GM21423 (cell line): ENCODE data around the gene BOLA1.
A peak's percentile ranks its signal among the peaks of the same experiment; 100 is the strongest.
"Not testable (repeated sequence)": the region's sequence is repeated elsewhere in the genome, so short reads cannot be mapped to it uniquely, and the experiment has no call there.

Experiments
- ATAC-seq: cut with Tn5 transposase; IDR thresholded peaks from one replicate; pipeline ENCODE4 v1.9.1; 2021; ENCODE audit warnings: mild to moderate bottlenecking, moderate library complexity; ENCODE audit not compliant: unreplicated experiment

Gene BOLA1

DNA sequence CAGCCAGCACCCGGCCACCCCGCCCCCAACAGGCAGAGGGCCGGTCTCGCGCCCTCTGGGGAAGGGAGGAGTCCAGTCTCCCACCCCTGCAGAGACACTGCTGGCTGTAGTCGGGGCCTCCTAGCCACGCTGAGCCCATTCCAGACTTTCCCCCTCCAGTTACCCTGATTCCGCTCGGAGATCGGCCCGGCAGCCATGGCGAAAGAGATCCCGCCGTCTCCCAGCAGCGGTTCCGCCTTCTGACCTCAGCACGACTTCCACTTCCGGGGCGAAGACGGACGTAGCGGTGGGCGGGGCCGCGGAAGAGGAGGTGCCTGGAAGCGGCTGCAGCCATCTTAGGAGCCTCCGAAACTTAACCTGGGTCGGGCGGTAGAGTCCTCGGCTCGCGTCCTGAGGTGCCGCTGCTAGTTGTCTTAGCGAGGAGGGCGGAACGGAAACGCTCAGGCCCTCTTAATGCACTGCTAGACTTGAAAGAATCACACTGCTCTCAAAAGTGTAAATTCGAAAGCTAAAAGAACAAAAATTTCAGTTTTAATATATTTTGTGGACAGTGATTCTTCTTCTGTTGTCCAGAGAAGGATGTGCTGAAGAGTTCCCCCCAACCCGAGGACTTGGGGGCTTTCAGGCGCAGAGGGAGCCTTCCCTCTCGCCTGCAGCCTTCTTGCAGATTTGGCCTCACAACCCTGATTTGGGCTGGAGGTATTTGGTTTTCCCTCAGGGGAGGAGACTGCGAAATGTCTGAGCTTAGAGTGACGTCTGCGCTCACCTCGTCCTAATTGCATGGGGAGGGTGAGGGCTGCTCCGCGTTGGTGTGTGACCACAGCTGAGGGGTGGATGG lies 28.4 kb downstream of the BOLA1 start, which contains the start of gene SF3B4:
TSS of gene SF3B4 (minus strand) at position 241 of the 838 bp plus-strand sequence. CDS start at position 197, 44 bp downstream.
- peak; percentile 94 for ATAC-seq

- no peak for ATAC-seq
Measured at GRCh38 chr1:149928401-149928724, 29.0 kb downstream of the BOLA1 start.

- no peak for ATAC-seq
Measured at GRCh38 chr1:149929856-149930255, 30.5 kb downstream of the BOLA1 start.

DNA sequence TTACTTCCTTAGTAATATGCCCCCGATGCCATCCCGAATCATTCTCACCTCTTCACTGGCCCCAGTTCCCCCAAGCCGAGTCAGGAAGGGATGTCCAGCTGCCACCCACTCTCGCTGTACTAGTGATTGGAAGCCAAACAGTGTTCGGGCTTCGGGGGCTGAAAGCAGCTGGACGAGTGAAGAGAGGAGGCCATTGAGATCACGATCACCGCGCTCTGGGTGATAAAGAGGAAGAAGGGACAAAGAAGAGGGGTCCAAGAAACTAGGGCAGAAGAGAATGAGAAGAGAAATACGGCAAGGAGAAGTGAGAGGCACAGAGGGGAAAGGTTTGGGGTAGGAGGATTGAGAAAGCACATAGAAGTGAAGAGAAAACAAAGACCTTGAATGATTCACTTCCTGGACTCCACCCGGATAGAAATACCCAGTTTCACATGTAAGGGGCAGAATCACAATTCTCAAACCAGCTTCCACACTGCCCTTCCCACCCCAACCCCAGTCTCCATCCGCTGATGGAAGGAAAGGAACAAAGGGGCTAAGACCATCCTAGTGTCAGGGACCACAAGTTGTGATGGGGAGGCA lies 31.9 kb downstream of the BOLA1 start:
- ATAC-seq, result no peak

DNA sequence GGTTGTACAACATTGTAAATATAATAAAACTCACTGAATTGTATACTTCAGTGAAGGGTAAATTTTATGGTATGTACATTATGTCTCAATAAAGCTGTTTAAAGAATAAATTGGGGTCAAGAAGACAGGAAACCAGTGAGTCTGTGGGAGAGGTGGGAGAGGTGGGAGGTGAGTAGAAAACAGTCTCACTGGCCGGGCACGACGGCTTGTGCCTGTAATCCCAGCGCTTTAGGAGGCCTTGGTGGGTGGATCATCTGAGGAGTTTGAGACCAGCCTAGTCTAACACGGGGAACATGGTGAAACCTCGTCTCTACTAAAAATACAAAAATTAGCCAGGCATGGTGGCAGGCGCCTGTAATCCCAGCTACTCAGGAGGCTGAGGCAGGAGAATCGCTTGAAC lies 33.1 kb downstream of the BOLA1 start:
- no peak for ATAC-seq

DNA sequence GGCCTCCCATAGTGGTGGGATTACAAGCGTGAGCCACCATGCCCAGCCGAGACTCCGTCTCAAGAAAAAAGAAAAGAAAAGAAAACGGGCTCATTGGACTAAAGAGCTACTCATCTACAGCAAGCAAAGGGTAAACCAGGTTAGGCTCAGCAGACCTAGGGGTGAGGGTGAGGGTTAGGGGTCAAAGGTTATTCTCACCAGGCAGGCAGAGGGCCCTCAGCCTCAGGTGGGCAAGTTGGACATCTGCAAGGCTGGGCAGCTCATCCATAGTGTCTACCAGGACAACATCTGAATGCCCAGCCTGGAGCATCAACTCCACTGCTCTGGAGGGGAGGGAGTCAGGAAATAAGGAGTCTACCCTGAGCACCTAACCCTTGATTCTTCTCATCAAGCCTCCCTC lies 33.8 kb downstream of the BOLA1 start:
- no peak for ATAC-seq

DNA sequence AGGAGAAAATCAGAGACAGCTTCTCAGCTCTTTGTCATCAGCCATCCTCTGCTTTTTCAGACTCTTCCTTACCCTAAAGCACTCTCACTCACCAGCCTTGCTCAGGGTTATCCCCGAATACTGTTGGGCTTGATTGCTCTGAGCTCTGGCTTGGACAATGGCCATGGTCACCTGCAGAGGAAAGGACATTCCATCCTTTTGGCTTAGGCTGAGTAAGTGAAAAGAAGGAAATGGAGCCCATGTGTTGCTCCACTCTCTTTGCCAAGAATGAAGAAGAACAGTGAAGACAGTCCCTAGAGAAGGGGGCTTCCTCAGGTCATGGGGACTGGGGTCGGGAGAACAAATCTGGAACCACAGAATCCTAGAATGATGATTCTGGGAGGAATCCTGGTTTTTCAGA lies 35.0 kb downstream of the BOLA1 start:
- no peak for ATAC-seq

GRCh38 chr1:149936170-149936991 lies 37.0 kb downstream of the BOLA1 start, which contains the start of gene MTMR11:
TSS of gene MTMR11 (minus strand) at chr1:149936879. CDS start at chr1:149936647, 232 bp downstream.
- no peak for ATAC-seq

- ATAC-seq, result no peak
Measured at GRCh38 chr1:149936992-149937705, 37.8 kb downstream of the BOLA1 start.

DNA sequence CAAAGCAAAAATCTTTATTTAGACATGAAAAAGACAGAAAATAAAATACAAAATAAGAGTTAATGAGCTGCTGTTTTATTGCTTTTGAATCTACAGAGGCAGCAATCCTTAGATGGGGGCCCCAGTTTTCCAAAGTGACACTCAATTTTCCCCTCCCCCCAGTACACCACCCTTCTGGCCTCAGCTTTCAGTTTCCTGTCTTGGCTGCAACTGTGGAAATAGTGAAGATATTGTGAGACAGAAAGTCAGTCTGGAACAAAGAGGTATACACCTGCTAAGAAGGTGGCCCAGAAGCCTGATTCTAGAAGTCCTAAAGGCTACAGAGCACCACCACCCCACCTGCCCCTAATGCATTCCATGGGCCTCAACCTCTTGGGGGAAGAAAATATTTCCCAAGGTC lies 38.4 kb downstream of the BOLA1 start:
- no peak for ATAC-seq

DNA sequence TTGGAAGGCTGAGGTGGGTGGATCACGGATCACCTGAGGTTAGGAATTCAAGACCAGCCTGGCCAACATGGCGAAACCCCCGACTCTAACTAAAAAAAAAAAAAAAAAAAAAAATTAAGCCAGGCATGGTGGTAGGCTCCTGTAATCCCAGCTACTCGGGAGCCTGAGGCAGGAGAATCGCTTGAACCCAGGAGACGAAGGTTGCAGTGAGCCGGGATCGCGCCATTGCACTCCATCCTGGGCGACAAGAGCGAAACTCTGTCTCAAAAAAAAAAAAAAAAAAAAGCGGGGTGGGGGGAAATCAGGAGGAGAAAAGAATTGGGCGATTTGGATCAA lies 39.3 kb downstream of the BOLA1 start:
- ATAC-seq, result not testable (repeated sequence)

DNA sequence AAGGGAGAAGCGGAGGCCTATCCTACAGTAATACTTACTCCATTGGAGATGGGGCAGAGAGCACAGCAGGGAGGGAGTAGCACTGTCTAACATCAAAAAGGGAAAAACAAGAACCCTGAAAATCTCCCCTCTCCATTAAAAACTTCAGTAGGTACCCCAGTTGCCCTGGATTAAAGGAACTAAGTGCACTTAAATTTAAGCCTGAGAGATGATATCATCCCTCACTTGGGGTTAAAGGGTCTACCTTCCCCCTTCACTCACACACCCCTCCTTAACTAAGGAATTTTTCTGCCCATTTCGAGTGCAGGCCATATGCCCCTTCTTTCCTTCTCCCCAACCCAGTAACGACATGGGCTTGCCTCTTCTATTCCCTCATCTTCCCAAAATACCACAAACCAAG lies 41.1 kb downstream of the BOLA1 start:
- ATAC-seq, result no peak

DNA sequence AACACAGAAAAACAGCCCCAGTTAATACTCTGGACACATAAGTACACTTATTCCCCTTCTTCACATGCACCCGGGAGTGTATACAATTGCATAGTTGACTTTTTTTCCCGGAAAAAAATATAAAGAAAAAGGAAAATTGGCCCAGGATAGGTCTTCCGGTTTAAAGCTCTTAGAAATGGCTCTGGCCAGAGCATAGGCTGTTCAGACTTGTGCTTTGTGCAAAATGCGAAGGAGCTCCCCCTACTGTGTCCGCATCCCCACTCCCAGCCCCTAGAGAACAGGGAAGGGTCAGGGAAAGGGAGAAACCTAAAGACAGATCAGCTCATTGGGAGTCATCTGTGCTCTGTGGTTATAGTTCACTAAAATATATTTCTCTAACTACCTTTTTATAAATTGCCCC lies 42.8 kb downstream of the BOLA1 start:
- no peak for ATAC-seq

GRCh38 chr1:149942885-149943284 lies 43.5 kb downstream of the BOLA1 start:
- no peak for ATAC-seq

DNA sequence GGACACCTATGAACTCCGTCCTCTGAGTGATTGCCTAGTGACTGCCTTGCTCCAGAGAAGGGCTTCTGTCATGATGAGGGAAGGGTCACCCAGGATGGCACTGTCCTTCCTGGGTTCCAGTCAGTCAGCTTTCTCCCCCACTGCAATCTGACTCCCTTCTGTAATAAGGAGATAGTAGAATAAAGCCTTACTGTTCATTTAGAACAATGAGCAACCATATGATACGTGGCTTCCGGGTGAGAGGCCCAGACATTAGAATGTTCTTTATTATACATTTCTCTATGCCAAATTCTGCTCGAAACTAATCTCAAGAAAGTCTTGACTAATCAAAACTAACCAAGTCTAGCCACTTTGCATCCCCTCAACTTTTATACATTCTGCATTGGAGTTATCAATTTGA lies 45.8 kb downstream of the BOLA1 start:
- ATAC-seq, result no peak

DNA sequence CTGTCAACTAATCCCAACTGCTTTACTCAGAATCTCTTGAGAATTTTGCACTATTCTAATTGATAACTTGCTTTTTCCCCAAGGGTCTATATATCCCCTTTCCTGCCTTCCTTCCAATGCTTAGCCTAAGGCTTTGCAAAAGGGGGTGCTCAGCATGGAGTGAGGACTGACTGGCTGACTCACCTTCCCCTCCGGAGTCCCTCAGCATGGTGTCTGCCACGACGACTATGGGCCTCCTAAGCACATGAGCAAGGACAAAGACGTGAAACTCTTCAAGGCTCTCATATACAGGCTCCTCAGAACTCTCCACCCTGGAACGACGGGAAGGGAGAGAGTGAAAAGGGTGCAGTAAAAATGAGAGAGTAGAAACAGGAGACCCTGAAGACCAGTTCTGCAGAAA lies 50.5 kb downstream of the BOLA1 start:
- no peak for ATAC-seq
